ENCODE data around the gene TMEM256.

TMEM256 gene

GRCh38 chr17:7403043-7403726 lies 712 bp downstream of the TMEM256 start:
- peak overlapping the region; percentile 97 for H3K27ac ChIP-seq (ENCODE audit: low read length, poor library complexity, severe bottlenecking)
- H2AK5ac ChIP-seq (ENCODE audit: low read length, severe bottlenecking): peak overlapping the region; percentile 31
- H3K79me1 ChIP-seq (replicated peaks; ENCODE audit: low read length, poor library complexity, severe bottlenecking): peaks cover 13% of the 10 kb centered on the region
- peak overlapping the region; percentile 84 for H3K4me2 ChIP-seq (ENCODE audit: low read length, poor library complexity, severe bottlenecking)
- H4K8ac ChIP-seq (ENCODE audit: low read length): peak overlapping the region; percentile 57
- WGBS: 22% methylated on average over 13 of the region's 16 CpGs
- H3K4ac ChIP-seq (ENCODE audit: low read depth in 1 of 2, low read length in 2 of 2): peak overlapping the region in 1 of 2 experiments; percentile 73
- H3K9me3 ChIP-seq (ENCODE audit: control insufficient read depth, low read length): no peaks in the 10 kb centered on the region
- peak overlapping the region; percentile 27 for H4K91ac ChIP-seq (ENCODE audit: low read length)
- H2BK12ac ChIP-seq (ENCODE audit: low read length in 2 of 2): peak overlapping the region in 1 of 2 experiments; percentile 83
- no peak for DNase-seq
- H3K18ac ChIP-seq (ENCODE audit: low read depth in 1 of 2, low read length in 2 of 2): peak overlapping the region; percentile 49 to 84
- H2BK120ac ChIP-seq (ENCODE audit: low read depth, low read length): peak overlapping the region; percentile 54
- H3K14ac ChIP-seq (ENCODE audit: low read length in 2 of 2): no peak overlapping the region
- no peak overlapping the region for H2BK5ac ChIP-seq (ENCODE audit: low read depth, low read length, poor library complexity, severe bottlenecking)
- H3K36me3 ChIP-seq (ENCODE audit: control insufficient read depth in 1 of 2, insufficient read depth in 2 of 2, low read depth in 1 of 2, low read length in 2 of 2): peaks cover 0 to 2% of the 10 kb centered on the region in 2 experiments
- peak overlapping the region; percentile 80 to 87 for H3K4me3 ChIP-seq (ENCODE audit: insufficient read depth in 1 of 2, low read depth in 1 of 2, low read length in 2 of 2)
- H3K27me3 ChIP-seq (ENCODE audit: control insufficient read depth in 1 of 2, insufficient read depth in 1 of 2, low read length in 2 of 2): no peaks in the 10 kb centered on the region
- H2BK15ac ChIP-seq (ENCODE audit: low read depth, poor library complexity, severe bottlenecking): peak overlapping the region; percentile 16
- H2AFZ ChIP-seq (ENCODE audit: low read depth, low read length): peak overlapping the region; percentile 44
- H3K4me1 ChIP-seq (ENCODE audit: control insufficient read depth, insufficient read depth, low read depth, low read length): peaks cover 20% of the 10 kb centered on the region
- H3K23ac ChIP-seq (ENCODE audit: low read length in 2 of 2): peak overlapping the region in 1 of 2 experiments; percentile 97
- peak overlapping the region; percentile 91 for H3K9ac ChIP-seq (ENCODE audit: low read length)

GRCh38 chr17:7398612-7399011 lies 5.3 kb downstream of the TMEM256 start:
- Histone ChIP-seq H3K9me3 (ENCODE audit: control insufficient read depth, low read length) (no peaks in the 10 kb centered on the region), H3K9ac (ENCODE audit: low read length) (no peak overlapping the region), H2BK15ac (ENCODE audit: low read depth, poor library complexity, severe bottlenecking) (no peak overlapping the region), H3K4me1 (ENCODE audit: control insufficient read depth, insufficient read depth, low read depth, low read length) (peaks cover 17% of the 10 kb centered on the region), H2BK5ac (ENCODE audit: low read depth, low read length, poor library complexity, severe bottlenecking) (no peak overlapping the region), H3K14ac (ENCODE audit: low read length in 2 of 2) (no peak overlapping the region), H4K91ac (ENCODE audit: low read length) (no peak overlapping the region), H4K8ac (ENCODE audit: low read length) (no peak overlapping the region), H3K27me3 (ENCODE audit: control insufficient read depth in 1 of 2, insufficient read depth in 1 of 2, low read length in 2 of 2) (no peaks in the 10 kb centered on the region), H3K4me2 (ENCODE audit: low read length, poor library complexity, severe bottlenecking) (no peak overlapping the region), H3K4me3 (ENCODE audit: insufficient read depth in 1 of 2, low read depth in 1 of 2, low read length in 2 of 2) (no peak overlapping the region), H3K36me3 (ENCODE audit: control insufficient read depth in 1 of 2, insufficient read depth in 2 of 2, low read depth in 1 of 2, low read length in 2 of 2) (no peaks in the 10 kb centered on the region), H2AFZ (ENCODE audit: low read depth, low read length) (no peak overlapping the region), H3K79me1 (replicated peaks; ENCODE audit: low read length, poor library complexity, severe bottlenecking) (peaks cover 4% of the 10 kb centered on the region), H3K23ac (ENCODE audit: low read length in 2 of 2) (no peak overlapping the region), H3K4ac (ENCODE audit: low read depth in 1 of 2, low read length in 2 of 2) (no peak overlapping the region), H2BK12ac (ENCODE audit: low read length in 2 of 2) (no peak overlapping the region), H2BK120ac (ENCODE audit: low read depth, low read length) (no peak overlapping the region), H3K27ac (ENCODE audit: low read length, poor library complexity, severe bottlenecking) (no peak overlapping the region), H3K18ac (ENCODE audit: low read depth in 1 of 2, low read length in 2 of 2) (no peak overlapping the region), H2AK5ac (ENCODE audit: low read length, severe bottlenecking) (no peak overlapping the region)
- 83% methylated on average over 1 of the region's 2 CpGs for WGBS
- DNase-seq: no peak

- no peak overlapping the region for H2BK120ac ChIP-seq (ENCODE audit: low read depth, low read length)
- H2BK15ac ChIP-seq (ENCODE audit: low read depth, poor library complexity, severe bottlenecking): no peak overlapping the region
- H2BK12ac ChIP-seq (ENCODE audit: low read length in 2 of 2): no peak overlapping the region
- no peak overlapping the region for H3K27ac ChIP-seq (ENCODE audit: low read length, poor library complexity, severe bottlenecking)
- peaks cover 22% of the 10 kb centered on the region for H3K4me1 ChIP-seq (ENCODE audit: control insufficient read depth, insufficient read depth, low read depth, low read length)
- no peaks in the 10 kb centered on the region for H3K9me3 ChIP-seq (ENCODE audit: control insufficient read depth, low read length)
- no peak overlapping the region for H3K4ac ChIP-seq (ENCODE audit: low read depth in 1 of 2, low read length in 2 of 2)
- no peak overlapping the region for H2AFZ ChIP-seq (ENCODE audit: low read depth, low read length)
- peak overlapping the region; percentile 76 for H2AK5ac ChIP-seq (ENCODE audit: low read length, severe bottlenecking)
- no peak overlapping the region for H4K91ac ChIP-seq (ENCODE audit: low read length)
- H3K79me1 ChIP-seq (replicated peaks; ENCODE audit: low read length, poor library complexity, severe bottlenecking): peaks cover 13% of the 10 kb centered on the region
- DNase-seq: no peak
- H3K18ac ChIP-seq (ENCODE audit: low read depth in 1 of 2, low read length in 2 of 2): no peak overlapping the region
- no peak overlapping the region for H3K9ac ChIP-seq (ENCODE audit: low read length)
- H3K4me2 ChIP-seq (ENCODE audit: low read length, poor library complexity, severe bottlenecking): no peak overlapping the region
- no peak overlapping the region for H3K14ac ChIP-seq (ENCODE audit: low read length in 2 of 2)
- peak overlapping the region; percentile 63 for H4K8ac ChIP-seq (ENCODE audit: low read length)
- 89% methylated on average over 4 of the region's 4 CpGs for WGBS
- H2BK5ac ChIP-seq (ENCODE audit: low read depth, low read length, poor library complexity, severe bottlenecking): no peak overlapping the region
- no peak overlapping the region for H3K23ac ChIP-seq (ENCODE audit: low read length in 2 of 2)
- no peak overlapping the region for H3K4me3 ChIP-seq (ENCODE audit: insufficient read depth in 1 of 2, low read depth in 1 of 2, low read length in 2 of 2)
- peaks cover 17 to 18% of the 10 kb centered on the region in 2 experiments for H3K36me3 ChIP-seq (ENCODE audit: control insufficient read depth in 1 of 2, insufficient read depth in 2 of 2, low read depth in 1 of 2, low read length in 2 of 2)
- no peaks in the 10 kb centered on the region for H3K27me3 ChIP-seq (ENCODE audit: control insufficient read depth in 1 of 2, insufficient read depth in 1 of 2, low read length in 2 of 2)
These were observed 7.8 kb downstream of the TMEM256 start for GRCh38 chr17:7396147-7396546.

GRCh38 chr17:7394452-7395191 lies 9.3 kb downstream of the TMEM256 start, which contains the start of gene PLSCR3:
Gene PLSCR3, minus strand, starts transcription at chr17:7394525. Its CDS starts 415 bp downstream, at chr17:7394110.
- H2BK120ac ChIP-seq (ENCODE audit: low read depth, low read length): peak within 1 kb of the TSS; percentile 71
- peak within 1 kb of the TSS; percentile 73 for H2BK15ac ChIP-seq (ENCODE audit: low read depth, poor library complexity, severe bottlenecking)
- peaks cover 25% of the 10 kb centered on the region for H3K4me1 ChIP-seq (ENCODE audit: control insufficient read depth, insufficient read depth, low read depth, low read length)
- H3K4me2 ChIP-seq (ENCODE audit: low read length, poor library complexity, severe bottlenecking): peak within 1 kb of the TSS; percentile 69
- peaks cover 32 to 33% of the 10 kb centered on the region in 2 experiments for H3K36me3 ChIP-seq (ENCODE audit: control insufficient read depth in 1 of 2, insufficient read depth in 2 of 2, low read depth in 1 of 2, low read length in 2 of 2)
- no peaks in the 10 kb centered on the region for H3K9me3 ChIP-seq (ENCODE audit: control insufficient read depth, low read length)
- peak within 1 kb of the TSS; percentile 69 to 74 for H3K18ac ChIP-seq (ENCODE audit: low read depth in 1 of 2, low read length in 2 of 2)
- peak within 1 kb of the TSS; percentile 46 for H2AFZ ChIP-seq (ENCODE audit: low read depth, low read length)
- DNase-seq: peak; percentile 89
- peak within 1 kb of the TSS; percentile 73 to 91 for H3K4ac ChIP-seq (ENCODE audit: low read depth in 1 of 2, low read length in 2 of 2)
- peak within 1 kb of the TSS; percentile 89 for H4K91ac ChIP-seq (ENCODE audit: low read length)
- H3K9ac ChIP-seq (ENCODE audit: low read length): peak within 1 kb of the TSS; percentile 88
- peak within 1 kb of the TSS; percentile 52 for H2AK5ac ChIP-seq (ENCODE audit: low read length, severe bottlenecking)
- H3K23ac ChIP-seq (ENCODE audit: low read length in 2 of 2): peak within 1 kb of the TSS in 1 of 2 experiments; percentile 78
- peaks cover 21% of the 10 kb centered on the region for H3K79me1 ChIP-seq (replicated peaks; ENCODE audit: low read length, poor library complexity, severe bottlenecking)
- peak within 1 kb of the TSS; percentile 96 for H4K8ac ChIP-seq (ENCODE audit: low read length)
- peak within 1 kb of the TSS; percentile 69 to 92 for H3K4me3 ChIP-seq (ENCODE audit: insufficient read depth in 1 of 2, low read depth in 1 of 2, low read length in 2 of 2)
- peak within 1 kb of the TSS; percentile 88 for H2BK5ac ChIP-seq (ENCODE audit: low read depth, low read length, poor library complexity, severe bottlenecking)
- H3K27ac ChIP-seq (ENCODE audit: low read length, poor library complexity, severe bottlenecking): peak within 1 kb of the TSS; percentile 73
- no peaks in the 10 kb centered on the region for H3K27me3 ChIP-seq (ENCODE audit: control insufficient read depth in 1 of 2, insufficient read depth in 1 of 2, low read length in 2 of 2)
- H2BK12ac ChIP-seq (ENCODE audit: low read length in 2 of 2): peak within 1 kb of the TSS; percentile 56 to 81
- WGBS: under 1% methylated on average over 60 of the region's 71 CpGs
- H3K14ac ChIP-seq (ENCODE audit: low read length in 2 of 2): peak within 1 kb of the TSS in 1 of 2 experiments; percentile 73

Data from mesenchymal stem cell (in vitro differentiated cells and primary cell).